B cell (primary cell): Measurements from ENCODE around the gene ZBTB16. TPM values are rescaled to one million over a fixed set of nuclear protein-coding genes. Genes with fewer than 3 reads are reported as not detected.

Source experiments
- ATAC-seq: fragments of 200-7000 bp; cut with Tn5 transposase; one replicate; pipeline ENCODE4 v1.10.0; 2021; ENCODE audit warnings: low read depth, mild to moderate bottlenecking, moderate number of reproducible peaks, moderate library complexity
- CTCF ChIA-PET: fragments of 350-600 bp; sonication (Branson Sonifier 250); formaldehyde crosslinking; loops from one replicate; lab custom pipeline; 2021; ENCODE audit warnings: antibody characterized with exemption, inconsistent platforms; lab: Charles Lee
- POLR2A ChIA-PET: fragments of 350-600 bp; sonication (Branson Sonifier 250); formaldehyde crosslinking; loops from one replicate; lab custom pipeline; 2021; ENCODE audit warnings: antibody characterized with exemption; lab: Charles Lee
- DNase-seq: peaks from one replicate; pipeline ENCODE4 v3.0.0; 2013
- H2AFZ ChIP-seq: 2 replicates; pipeline ENCODE4 v1.6.1; 2012; ENCODE audit warnings: mild to moderate bottlenecking, low read depth, low read length; ENCODE audit not compliant: insufficient read depth, poor library complexity, severe bottlenecking
- H3K27ac ChIP-seq, 2 donors: 1 replicate in 1 of 2; 2 replicates in 1 of 2; pipeline ENCODE4 v1.5.1; 2012 to 2013; ENCODE audit warnings: low read length in 2 of 2, mild to moderate bottlenecking in 2 of 2, moderate library complexity in 1 of 2
- H3K27me3 ChIP-seq, 4 experiments: fragments of 200-600 bp in 1 of 4; sonication (generic) in 1 of 4; replicated peaks in 1 of 4; 1 replicate in 2 of 4; 2 replicates in 2 of 4; pipeline versions ENCODE4 v1.6.1 to v1.7.0; 2013 to 2016; ENCODE audit warnings: low read length in 3 of 4, mild to moderate bottlenecking in 2 of 4, mixed read lengths in 1 of 4, moderate library complexity in 1 of 4; ENCODE audit not compliant: insufficient read depth in 4 of 4, control insufficient read depth in 3 of 4; ENCODE audit errors: control extremely low read depth in 1 of 4
- H3K36me3 ChIP-seq, 2 experiments: replicated peaks in 1 of 2; 1 replicate in 1 of 2; 2 replicates in 1 of 2; pipeline versions ENCODE4 v1.6.1 to v1.7.1; 2013; ENCODE audit warnings: low read length in 1 of 2; ENCODE audit not compliant: insufficient read depth in 2 of 2, control insufficient read depth in 1 of 2; ENCODE audit errors: control extremely low read depth in 1 of 2, extremely low read depth in 1 of 2
- H3K4me1 ChIP-seq, 2 donors: fragments of 200-600 bp in 1 of 2; sonication (generic) in 1 of 2; 1 replicate in 1 of 2; 2 replicates in 1 of 2; pipeline versions ENCODE4 v1.5.1 to v1.6.1; 2013 to 2017; ENCODE audit warnings: low read length in 2 of 2; ENCODE audit not compliant: control insufficient read depth in 2 of 2, insufficient read depth in 2 of 2
- H3K4me2 ChIP-seq: replicated peaks from 2 replicates; pipeline ENCODE3; 2012; ENCODE audit warnings: mild to moderate bottlenecking, low read depth, low read length; ENCODE audit not compliant: poor library complexity, severe bottlenecking
- H3K4me3 ChIP-seq, 5 experiments: fragments of 200-600 bp in 1 of 5; sonication (generic) in 1 of 5; 1 replicate in 3 of 5; 2 replicates in 2 of 5; pipeline versions ENCODE4 v1.5.1 to v1.7.0; 2011 to 2016; ENCODE audit warnings: low read length in 4 of 5, mild to moderate bottlenecking in 4 of 5, low read depth in 2 of 5, control low read depth in 1 of 5, moderate library complexity in 1 of 5; ENCODE audit not compliant: insufficient read depth in 1 of 5; ENCODE audit errors: control extremely low read depth in 1 of 5, extremely low read depth in 1 of 5
- H3K79me2 ChIP-seq: fragments of 200-600 bp; sonication (generic); one replicate; pipeline ENCODE4 v1.6.0; 2016; ENCODE audit warnings: low read length; ENCODE audit not compliant: control insufficient read depth, insufficient read depth
- H3K9ac ChIP-seq: fragments of 200-600 bp; sonication (generic); 2 replicates; pipeline ENCODE4 v1.6.1; 2017; ENCODE audit warnings: mild to moderate bottlenecking, low read length, moderate library complexity
- H3K9me3 ChIP-seq, 3 donors: one replicate each; pipeline versions ENCODE4 v1.6.1 to v1.7.1; 2013; ENCODE audit warnings: low read length in 2 of 3; ENCODE audit not compliant: control insufficient read depth in 2 of 3, insufficient read depth in 1 of 3; ENCODE audit errors: control extremely low read depth in 1 of 3
- H4K20me1 ChIP-seq: 2 replicates; pipeline ENCODE4 v1.6.0; 2012; ENCODE audit warnings: mild to moderate bottlenecking, low read length; ENCODE audit not compliant: insufficient read depth, control insufficient read depth, poor library complexity, severe bottlenecking
- H3K27ac Mint-ChIP-seq: one replicate; pipeline ENCODE4 v1.8.0; 2021; ENCODE audit warnings: mixed read lengths
- H3K27me3 Mint-ChIP-seq: one replicate; pipeline ENCODE4 v1.8.0; 2021; ENCODE audit warnings: mixed read lengths
- H3K4me1 Mint-ChIP-seq: one replicate; pipeline ENCODE4 v1.8.0; 2021; ENCODE audit warnings: mixed read lengths
- H3K4me3 Mint-ChIP-seq: one replicate; pipeline ENCODE4 v1.8.0; 2021; ENCODE audit warnings: mixed read lengths
- H3K9me3 Mint-ChIP-seq: one replicate; pipeline ENCODE4 v1.8.0; 2022; ENCODE audit warnings: mixed read lengths; ENCODE audit not compliant: insufficient read depth
- EZH2 ChIP-seq: IDR thresholded peaks from 2 replicates; pipeline ENCODE4 v1.6.1; 2012; ENCODE audit warnings: borderline replicate concordance, low read depth, mild to moderate bottlenecking, moderate library complexity, low read length; ENCODE audit not compliant: insufficient read depth, poor library complexity, severe bottlenecking
- WGBS: methylation state at CpG from one replicate; pipeline ENCODE4 v1.1.5; 2013; ENCODE audit warnings: missing lambda C conversion rate; ENCODE audit not compliant: insufficient coverage; 5-methylcytosine and 5-hydroxymethylcytosine counted together
- intact Hi-C: fragments of 100-400 bp; cut with micrococcal nuclease; formaldehyde crosslinking; loops from one replicate; pipeline ENCODE4 v1.10.0; 2022
- polyA plus RNA-seq: library from polyadenylated mRNA; depleted of rRNA; stranded (reverse); fragments of >200 nt; gene quantifications from 2 replicates; pipeline ENCODE4 v1.2.3, GENCODE V29; 2012
- total RNA-seq, 2 donors: library from RNA; stranded (reverse); fragments of 120-200 nt in 1 of 2; gene quantifications; 1 replicate in 1 of 2; 2 replicates in 1 of 2; pipeline versions ENCODE4 v1.2.3 to v1.2.4, GENCODE V29; 2013 to 2022
- TF ChIP-seq, protein P1 (sequence below): fragments of 200-600 bp; IDR thresholded peaks from one replicate; pipeline ENCODE4 v1.8.0; 2022; ENCODE audit warnings: antibody characterized with exemption, mild to moderate bottlenecking

Gene ZBTB16
- total and polyA plus RNA-seq, 2 donors (not counting 1 experiment from before 2014, with no cell fraction given), result 16.0 to 20.6 TPM

DNA sequence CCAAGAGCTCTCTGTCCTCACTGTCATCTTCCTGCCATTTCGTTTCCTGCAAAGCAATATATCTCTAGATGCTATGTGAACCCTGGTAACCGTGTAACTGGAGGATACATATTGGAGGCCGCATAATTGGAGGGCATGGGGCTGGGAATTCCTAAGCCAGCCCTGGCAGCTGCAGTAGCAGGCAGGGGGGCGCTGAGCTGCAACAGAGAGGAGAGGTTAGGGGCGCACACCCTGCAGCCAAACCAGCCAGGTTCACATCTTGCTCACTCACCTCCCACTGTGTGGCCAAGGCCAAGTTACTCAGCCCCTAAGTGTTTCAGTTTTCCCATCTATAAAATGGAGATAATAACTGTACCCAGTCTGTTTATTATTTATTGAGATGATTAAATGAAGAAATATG lies 39.9 kb upstream of the ZBTB16 start:
- no peak overlapping the region for H3K27ac ChIP-seq
- intact Hi-C loops, result no loop called here
- no peaks in the 10 kb centered on the region for H3K27me3 ChIP-seq
- no peak for DNase-seq
- H3K36me3 ChIP-seq, result no peaks in the 10 kb centered on the region
- Mint-ChIP-seq H3K27me3 (peaks cover 3% of the 10 kb centered on the region), H3K9me3 (no peaks in the 10 kb centered on the region), H3K27ac (no peak overlapping the region), H3K4me1 (no peaks in the 10 kb centered on the region), H3K4me3 (no peak overlapping the region)
- no peaks in the 10 kb centered on the region for H3K79me2 ChIP-seq
- H4K20me1 ChIP-seq, result no peaks in the 10 kb centered on the region
- 84% methylated on average over 3 of the region's 5 CpGs for WGBS
- H3K9ac ChIP-seq, result no peak overlapping the region
- no peak overlapping the region for H3K4me3 ChIP-seq
- TF ChIP-seq, protein P1, sequence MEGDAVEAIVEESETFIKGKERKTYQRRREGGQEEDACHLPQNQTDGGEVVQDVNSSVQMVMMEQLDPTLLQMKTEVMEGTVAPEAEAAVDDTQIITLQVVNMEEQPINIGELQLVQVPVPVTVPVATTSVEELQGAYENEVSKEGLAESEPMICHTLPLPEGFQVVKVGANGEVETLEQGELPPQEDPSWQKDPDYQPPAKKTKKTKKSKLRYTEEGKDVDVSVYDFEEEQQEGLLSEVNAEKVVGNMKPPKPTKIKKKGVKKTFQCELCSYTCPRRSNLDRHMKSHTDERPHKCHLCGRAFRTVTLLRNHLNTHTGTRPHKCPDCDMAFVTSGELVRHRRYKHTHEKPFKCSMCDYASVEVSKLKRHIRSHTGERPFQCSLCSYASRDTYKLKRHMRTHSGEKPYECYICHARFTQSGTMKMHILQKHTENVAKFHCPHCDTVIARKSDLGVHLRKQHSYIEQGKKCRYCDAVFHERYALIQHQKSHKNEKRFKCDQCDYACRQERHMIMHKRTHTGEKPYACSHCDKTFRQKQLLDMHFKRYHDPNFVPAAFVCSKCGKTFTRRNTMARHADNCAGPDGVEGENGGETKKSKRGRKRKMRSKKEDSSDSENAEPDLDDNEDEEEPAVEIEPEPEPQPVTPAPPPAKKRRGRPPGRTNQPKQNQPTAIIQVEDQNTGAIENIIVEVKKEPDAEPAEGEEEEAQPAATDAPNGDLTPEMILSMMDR, result no peak
- ATAC-seq, result no peak
- H3K9me3 ChIP-seq, result no peaks in the 10 kb centered on the region
- ChIA-PET POLR2A (no interaction called here), CTCF (interaction anchor here (2.0 kb wide), 1 partner anchor 241 kb away, joined by 5 read pairs; no protein-coding TSS in a partner anchor)
- no peak overlapping the region for H3K4me2 ChIP-seq
- no peaks in the 10 kb centered on the region for H3K4me1 ChIP-seq
- H2AFZ ChIP-seq, result no peak overlapping the region

- no peak overlapping the region for H3K27ac ChIP-seq
- ATAC-seq (no peak), DNase-seq (no peak)
- CTCF ChIA-PET, result interaction anchor here (1.4 to 15.6 kb wide), 3 partner anchors 9 to 236 kb away, joined by 3 to 391 read pairs (median 5); no protein-coding TSS in a partner anchor
- 88% methylated on average over 1 of the region's 3 CpGs for WGBS
- TF ChIP-seq EZH2, result no peak
- TF ChIP-seq, protein P1, result no peak
- POLR2A ChIA-PET, result no interaction called here
- H3K9ac ChIP-seq, result no peak overlapping the region
- intact Hi-C loops, result no loop called here
- H3K9me3 ChIP-seq, result no peaks in the 10 kb centered on the region
- no peaks in the 10 kb centered on the region for H3K4me1 ChIP-seq
- peaks cover 3% of the 10 kb centered on the region for H3K4me1 Mint-ChIP-seq
- H3K4me3 ChIP-seq, result no peak overlapping the region
- H2AFZ ChIP-seq, result no peak overlapping the region
- no peak overlapping the region for H3K27ac Mint-ChIP-seq
- H3K27me3 ChIP-seq, result peaks cover 0 to 7% (median 3%) of the 10 kb centered on the region in 4 experiments
- no peaks in the 10 kb centered on the region for H3K36me3 ChIP-seq
- H4K20me1 ChIP-seq, result no peaks in the 10 kb centered on the region
- H3K79me2 ChIP-seq, result no peaks in the 10 kb centered on the region
- H3K9me3 Mint-ChIP-seq, result no peaks in the 10 kb centered on the region
- no peak overlapping the region for H3K4me3 Mint-ChIP-seq
- H3K27me3 Mint-ChIP-seq, result peaks cover 26% of the 10 kb centered on the region
- no peak overlapping the region for H3K4me2 ChIP-seq
Observed at GRCh38 chr11:114025329-114025907, 34.1 kb upstream of the ZBTB16 start.
